Gastrocnemius medialis (tissue), 4 donors: ENCODE data around the gene IGSF9B.

Source experiments
- POLR2A ChIP-seq, 2 donors: fragments of 450-650 bp; IDR thresholded peaks; one replicate each; pipeline ENCODE4 v1.6.1; 2017; ENCODE audit warnings: antibody characterized with exemption in 2 of 2, mild to moderate bottlenecking in 2 of 2, moderate library complexity in 2 of 2
- TF ChIP-seq, protein P1 (sequence below), 5 experiments: fragments of 450-650 bp in 3 of 5; fragments of 200-600 bp in 2 of 5; sonication (generic) in 2 of 5; IDR thresholded peaks in 4 of 5; conservative IDR thresholded peaks in 1 of 5; 1 replicate in 4 of 5; 2 replicates in 1 of 5; pipeline ENCODE4 v1.5.1; 2016 to 2019; ENCODE audit warnings: antibody characterized with exemption in 5 of 5, mild to moderate bottlenecking in 3 of 5, moderate library complexity in 3 of 5

DNA sequence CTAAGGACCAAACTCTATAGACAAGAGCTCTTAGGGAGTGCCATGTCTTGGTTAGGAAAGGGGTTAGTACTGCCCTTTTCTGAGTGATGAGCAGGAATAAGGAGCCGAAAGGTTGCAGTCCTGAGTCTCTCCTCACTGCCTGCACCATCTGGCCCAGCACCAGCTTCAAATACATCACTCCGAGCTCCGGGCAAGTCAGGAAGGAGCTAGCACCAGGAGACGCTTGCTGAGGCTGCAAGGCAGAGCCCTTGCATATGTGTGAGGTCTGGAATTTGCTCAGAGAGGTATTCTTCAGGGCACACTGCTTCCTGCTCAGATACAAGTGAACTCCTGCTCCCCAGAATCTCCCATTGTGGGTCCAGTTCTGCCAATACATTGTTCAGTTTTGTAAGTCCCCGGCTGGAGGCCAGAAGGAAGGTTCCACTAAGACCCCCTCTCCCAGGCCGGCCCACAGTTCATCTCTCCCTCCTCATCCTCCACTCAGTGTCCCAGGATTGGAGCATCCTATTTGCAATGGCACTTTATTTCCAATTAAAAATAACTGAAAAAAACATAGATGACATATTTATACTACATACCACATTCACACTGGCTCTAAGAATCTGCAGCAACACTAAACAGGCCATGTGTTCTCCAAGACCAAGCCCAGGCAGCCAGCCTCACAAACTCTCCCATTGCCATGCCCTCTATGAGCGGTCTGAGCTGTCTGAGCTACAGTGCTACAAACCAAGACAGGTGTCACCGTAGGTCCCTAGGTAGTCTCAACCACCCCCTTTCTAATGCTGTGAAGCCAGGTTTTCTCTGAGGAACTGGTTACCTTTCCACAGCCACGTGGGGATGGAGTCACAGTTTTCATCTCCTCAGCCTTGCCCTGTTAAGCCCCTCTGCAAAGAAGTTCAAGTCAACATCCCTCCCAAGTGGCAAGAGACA is 56.3 kb downstream of the IGSF9B start:
- TF ChIP-seq POLR2A (IDR thresholded peaks at IDR 0.05): no peak
- TF ChIP-seq, protein P1, sequence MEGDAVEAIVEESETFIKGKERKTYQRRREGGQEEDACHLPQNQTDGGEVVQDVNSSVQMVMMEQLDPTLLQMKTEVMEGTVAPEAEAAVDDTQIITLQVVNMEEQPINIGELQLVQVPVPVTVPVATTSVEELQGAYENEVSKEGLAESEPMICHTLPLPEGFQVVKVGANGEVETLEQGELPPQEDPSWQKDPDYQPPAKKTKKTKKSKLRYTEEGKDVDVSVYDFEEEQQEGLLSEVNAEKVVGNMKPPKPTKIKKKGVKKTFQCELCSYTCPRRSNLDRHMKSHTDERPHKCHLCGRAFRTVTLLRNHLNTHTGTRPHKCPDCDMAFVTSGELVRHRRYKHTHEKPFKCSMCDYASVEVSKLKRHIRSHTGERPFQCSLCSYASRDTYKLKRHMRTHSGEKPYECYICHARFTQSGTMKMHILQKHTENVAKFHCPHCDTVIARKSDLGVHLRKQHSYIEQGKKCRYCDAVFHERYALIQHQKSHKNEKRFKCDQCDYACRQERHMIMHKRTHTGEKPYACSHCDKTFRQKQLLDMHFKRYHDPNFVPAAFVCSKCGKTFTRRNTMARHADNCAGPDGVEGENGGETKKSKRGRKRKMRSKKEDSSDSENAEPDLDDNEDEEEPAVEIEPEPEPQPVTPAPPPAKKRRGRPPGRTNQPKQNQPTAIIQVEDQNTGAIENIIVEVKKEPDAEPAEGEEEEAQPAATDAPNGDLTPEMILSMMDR (IDR thresholded peaks at IDR 0.05 in 4 of 5, conservative IDR thresholded peaks at IDR 0.05 in 1 of 5): no peak
